HG02759 (cell line): ENCODE measurements around the gene ZCCHC17.

Source experiments
- ATAC-seq: cut with Tn5 transposase; IDR thresholded peaks from one replicate; pipeline ENCODE4 v1.9.1; 2021; ENCODE audit warnings: mild to moderate bottlenecking, moderate library complexity; ENCODE audit not compliant: unreplicated experiment

Gene ZCCHC17

DNA sequence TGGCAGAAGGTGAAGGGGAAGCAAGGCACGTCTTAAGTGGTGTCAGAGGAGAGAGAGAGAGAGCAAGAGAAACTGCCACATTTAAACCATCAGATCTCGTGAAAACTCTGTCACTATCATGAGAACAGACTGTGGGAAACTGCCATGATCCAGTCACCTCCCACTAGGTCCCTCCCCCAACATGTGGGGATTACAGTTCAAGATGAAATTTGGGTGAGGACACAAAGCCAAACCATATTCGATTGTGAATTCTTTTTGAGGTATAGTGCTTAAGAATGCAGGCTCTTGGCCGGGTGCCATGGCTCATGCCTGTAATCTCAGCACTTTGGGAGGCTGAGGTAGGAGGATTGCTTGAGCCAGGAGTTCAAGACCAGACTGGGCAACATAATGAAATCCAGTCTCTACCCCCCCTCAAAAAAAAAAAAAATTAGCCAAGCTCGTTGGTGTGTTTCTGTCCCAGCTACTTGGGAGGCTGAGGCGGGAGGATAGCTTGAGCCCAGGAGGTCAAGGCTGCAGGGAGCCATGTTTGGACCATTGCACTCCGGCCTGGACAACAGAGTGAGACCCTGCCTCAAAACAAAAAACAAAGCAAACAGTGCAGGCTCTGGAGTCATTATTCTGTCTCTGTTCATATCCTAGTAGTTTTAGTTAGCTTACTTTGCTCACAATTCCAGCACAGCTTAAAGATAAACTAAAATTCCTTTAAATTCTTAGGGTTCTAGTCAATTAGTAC lies 6.0 kb downstream of the ZCCHC17 start:
- ATAC-seq = no peak

DNA sequence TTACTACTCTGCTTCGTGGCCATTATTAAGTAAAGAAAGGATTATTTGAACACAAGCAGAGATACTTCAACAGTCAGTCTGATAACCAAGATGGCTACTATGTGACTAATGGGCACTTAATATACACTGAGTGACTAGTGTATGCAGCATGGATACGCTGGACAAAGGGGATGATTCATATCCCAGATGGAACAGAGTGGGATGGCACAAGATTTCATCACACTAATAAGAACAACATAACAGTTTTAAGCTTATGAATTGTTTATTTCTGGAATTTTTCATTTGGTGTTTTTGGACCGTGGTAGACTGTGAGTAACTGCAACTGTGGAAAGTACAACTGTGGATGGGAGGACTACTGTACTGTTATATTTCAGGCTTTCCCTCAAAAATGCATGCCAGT lies 9.4 kb downstream of the ZCCHC17 start:
- ATAC-seq = no peak

DNA sequence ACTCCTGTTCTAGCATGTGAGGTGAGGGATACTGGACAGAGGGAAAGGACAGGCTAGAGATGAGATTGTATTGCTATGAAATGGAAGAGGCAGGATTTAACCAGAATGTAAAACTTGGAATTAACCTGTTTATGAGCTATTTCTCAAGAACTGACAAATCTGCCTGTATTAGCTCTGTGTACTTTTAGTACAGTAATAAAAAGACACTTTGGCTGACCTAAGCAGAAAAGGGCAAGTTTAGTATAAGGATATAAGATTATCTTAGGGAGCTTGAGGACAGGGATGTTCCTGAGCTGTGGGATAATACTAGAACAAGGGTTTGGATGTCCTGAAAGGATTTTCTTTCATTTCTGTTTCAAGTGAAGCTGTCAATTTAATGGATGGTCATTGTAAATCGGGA lies 11.2 kb downstream of the ZCCHC17 start:
- ATAC-seq = no peak

DNA sequence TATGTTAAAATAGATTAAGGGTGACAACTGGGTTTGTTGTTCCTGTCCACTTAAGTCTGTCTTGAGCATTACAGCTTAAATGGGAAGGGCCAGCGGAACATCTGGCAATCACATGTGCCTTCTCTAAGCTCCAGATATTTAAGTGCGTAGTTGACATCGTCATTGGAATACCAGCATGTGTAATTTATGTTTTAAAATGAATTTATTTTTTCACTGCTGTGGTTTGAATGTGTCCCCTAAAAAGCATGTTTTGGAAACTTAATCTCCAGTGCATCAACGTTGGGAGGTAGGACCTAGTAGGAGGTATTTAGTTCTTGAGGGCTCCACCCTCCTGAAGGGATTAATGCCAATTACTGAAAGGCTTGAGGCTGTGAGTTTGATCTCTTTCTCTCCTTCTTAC lies 13.4 kb downstream of the ZCCHC17 start:
- no peak for ATAC-seq

DNA sequence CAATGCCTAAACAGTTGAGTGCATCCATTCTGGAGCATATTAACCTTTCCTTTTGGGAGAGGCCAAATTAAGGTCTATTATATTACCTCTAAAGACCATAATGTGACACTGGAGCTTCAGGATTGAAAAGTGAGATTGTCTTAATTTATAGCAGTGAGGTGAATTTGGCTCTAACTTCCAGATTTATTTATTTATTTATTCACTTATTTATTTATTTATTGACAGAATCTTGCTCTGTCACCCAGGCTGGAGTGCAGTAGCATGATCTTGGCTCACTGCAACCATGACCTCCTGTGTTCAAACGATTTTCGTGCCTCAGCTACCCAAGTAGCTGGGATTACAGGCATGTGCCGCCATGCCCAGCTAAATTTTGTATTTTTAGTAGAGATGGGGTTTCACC lies 19.1 kb downstream of the ZCCHC17 start:
- no peak for ATAC-seq

DNA sequence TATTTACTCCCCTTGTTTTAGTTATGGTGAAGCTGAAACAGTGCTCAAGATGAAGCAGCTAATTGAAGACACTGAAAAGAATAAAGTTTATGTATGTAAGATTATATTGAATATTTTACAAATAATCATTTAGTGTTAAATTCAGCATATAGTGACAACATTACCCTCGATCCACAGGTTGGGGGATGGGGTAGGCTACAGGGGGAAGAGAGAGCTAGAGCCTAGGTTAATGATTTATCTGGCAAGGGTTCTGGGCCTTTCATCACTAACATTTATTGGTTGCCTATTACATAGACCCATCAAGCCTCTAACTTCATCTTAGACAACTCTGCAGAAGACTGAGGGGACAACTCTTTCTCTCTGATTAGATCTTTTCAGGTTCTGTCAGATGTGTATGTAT lies 21.3 kb downstream of the ZCCHC17 start:
- no peak for ATAC-seq

DNA sequence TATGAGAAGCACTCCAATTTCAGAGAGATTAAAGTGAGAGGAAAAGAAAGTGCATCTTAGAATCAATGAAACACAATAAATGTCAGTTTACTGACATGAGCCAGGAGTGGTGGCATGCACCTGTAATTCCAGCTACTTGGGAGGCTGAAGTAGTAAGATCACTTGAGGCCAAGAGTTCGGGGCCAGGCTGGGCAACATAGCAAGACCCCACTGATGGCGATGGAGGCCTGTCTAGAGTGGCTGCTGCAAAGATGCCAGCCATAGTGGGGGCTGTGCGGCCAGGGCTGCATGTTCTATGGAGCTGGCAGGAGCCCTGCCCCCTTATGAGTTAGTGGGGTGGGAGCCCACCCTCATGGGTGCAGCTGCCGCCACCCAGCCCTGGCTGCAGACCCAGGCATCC lies 27.3 kb downstream of the ZCCHC17 start:
- ATAC-seq = no peak

DNA sequence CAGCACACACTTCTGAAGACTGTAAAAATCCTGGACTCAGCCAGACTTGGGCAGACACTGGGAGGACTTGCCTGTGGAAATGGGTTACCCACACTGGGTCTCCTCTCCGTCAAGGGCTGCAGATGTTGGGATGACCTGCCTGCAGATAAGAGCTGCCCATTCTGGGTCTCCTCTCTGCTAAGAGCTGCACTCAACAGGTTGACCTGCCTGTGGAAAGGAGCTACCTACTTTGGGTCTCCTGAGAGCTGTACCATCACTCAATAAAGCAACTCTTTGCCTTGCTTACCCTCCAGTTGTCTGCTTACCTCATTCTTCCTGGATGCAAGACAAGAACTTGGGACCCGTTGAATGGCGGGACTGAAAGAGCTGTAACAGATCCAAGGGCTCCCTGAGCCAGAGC lies 28.2 kb downstream of the ZCCHC17 start:
- ATAC-seq = no peak

DNA sequence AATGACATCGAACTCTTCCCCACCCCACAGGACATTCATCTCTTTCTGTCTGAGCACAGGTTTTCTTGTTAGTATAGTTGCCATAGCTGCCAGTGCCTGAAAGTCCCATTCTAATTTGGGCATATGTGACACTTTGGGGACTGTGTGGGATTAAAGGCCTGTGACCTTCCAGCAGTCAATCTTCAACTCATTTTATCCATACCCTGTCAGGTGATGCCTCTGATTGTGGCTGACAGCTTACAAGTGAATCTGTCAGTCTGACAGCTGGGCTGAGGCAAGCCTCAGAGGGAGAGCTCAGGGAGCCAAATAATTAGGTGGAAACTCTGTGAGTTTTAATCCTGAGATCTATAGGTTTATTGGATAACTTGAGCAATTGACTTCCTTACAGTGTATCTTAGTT lies 29.6 kb downstream of the ZCCHC17 start:
- no peak for ATAC-seq

DNA sequence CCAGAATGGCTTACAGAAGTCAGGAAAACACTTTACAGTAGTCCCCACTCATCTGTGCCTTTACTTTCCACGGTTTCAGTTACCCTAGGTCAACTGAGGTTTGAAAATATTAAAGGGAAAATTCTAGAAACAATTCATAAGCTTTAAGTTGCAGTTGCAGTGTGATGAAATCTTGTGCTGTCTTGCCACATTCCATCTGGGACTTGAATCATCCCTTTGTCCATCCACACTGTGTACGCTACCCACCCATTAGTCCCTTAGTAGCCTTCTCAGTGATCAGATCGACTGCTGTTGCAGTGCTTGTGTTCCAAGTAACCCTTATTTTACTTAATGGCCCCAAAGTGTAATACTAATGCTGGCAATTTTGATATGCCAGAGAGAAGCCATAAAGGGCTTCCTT lies 30.5 kb downstream of the ZCCHC17 start:
- ATAC-seq = no peak

DNA sequence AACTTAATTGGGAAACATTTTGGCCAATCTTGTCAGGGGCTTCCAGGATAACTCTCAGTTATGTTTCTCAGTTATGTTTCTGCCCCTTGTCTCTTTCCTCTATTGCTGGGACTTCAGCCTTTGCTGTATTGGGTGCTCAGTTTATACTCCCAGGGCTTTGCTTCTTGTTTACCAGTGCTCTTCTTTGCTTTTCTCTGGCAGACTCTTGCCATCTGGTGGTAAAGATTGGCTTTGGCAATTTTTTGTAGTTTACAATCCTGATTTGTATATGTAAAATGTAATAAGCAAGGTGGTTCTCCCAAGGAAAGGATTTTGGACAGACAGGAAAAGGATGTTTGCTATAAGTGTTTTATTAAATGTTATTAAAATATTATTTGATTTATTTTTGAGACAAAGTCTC lies 38.2 kb downstream of the ZCCHC17 start:
- ATAC-seq = no peak

DNA sequence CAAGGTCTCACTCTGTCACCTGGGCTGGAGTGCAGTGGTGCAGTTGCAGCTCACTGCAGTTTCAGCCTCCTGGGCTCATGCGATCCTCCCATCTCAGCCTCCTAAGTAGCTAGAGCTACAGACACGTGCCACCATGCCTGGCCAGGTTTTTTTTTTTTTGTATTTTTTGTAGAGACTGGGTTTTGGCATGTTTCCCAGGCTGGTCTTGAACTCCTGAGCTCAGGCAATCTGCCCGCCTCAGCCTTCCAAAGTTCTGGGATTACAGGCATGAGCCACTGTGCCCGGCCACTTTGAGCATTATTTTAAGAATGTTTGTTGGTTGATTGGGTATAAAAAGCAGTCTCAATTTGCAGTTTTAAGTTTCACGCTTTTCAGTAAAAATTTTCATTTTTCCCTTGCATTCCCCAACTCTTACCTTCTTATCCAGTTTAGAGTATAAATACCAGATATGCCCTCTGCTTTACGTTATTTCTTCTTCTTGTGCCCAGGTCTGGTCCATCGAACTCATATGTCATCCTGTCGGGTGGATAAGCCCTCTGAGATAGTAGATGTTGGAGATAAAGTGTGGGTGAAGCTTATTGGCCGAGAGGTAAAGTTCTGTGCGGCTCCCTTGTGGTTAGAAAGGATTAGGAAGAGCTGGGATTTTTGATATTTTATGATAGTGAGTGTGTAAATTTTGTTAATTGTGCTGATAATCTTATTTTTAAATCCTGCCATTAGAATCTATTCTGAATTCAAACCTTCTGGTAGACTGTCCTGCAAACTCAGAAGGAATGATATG lies 40.0 kb downstream of the ZCCHC17 start:
- no peak for ATAC-seq

DNA sequence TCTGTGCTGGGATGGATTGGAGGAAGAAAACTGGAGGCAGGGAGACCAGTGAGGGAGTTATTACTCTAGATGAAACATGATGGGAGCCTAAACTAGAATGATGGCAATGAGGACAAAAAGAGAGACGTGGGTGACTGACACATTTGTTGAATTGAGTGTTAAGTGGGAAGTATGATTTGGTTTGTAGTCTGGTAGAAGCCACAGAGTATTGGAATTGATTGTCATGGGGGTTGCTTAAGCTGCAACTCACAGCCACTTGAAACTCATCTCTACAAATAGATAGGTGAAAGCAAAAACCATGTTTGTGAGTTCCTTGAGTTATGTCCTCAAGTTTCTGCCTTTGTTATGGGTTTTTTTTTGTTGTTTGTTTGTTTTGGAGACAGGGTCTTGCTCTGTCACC lies 47.7 kb downstream of the ZCCHC17 start:
- ATAC-seq = no peak

DNA sequence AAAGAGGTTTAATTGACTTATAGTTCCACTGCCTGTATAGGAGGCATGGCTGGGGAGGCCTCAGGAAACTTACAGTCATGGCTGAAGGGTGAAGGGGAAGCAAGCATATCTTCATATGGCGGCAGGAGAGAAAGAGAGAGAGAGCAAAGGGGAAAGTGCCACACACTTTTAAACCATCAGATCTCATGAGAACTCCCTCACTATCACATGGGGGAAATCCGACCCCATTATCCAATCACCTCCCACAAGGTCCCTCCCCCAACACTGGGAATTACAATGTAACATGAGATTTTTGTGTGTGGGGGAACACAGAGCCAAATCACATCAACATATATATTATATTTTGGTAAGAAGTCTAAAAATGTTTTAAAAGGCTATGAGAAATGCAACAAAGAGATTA lies 48.8 kb downstream of the ZCCHC17 start:
- no peak for ATAC-seq

DNA sequence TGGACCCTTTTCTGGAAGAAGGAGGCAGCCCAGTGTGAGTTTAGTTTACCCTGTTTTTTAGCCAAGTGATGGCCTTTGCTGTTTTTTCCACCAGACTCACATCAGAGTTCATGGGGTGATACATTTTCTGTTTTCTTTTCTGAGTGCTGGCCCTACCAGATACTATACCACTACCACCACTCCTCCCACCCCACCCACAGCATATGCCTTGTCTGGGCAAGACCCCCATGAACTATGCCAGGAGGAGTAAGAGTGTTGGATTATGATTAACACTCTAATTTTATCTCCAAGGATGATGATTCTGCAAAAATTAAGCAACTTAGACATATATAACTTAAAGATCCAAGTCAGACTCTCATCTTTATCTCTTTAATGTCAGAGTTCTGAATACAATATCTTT lies 50.0 kb downstream of the ZCCHC17 start:
- no peak for ATAC-seq

DNA sequence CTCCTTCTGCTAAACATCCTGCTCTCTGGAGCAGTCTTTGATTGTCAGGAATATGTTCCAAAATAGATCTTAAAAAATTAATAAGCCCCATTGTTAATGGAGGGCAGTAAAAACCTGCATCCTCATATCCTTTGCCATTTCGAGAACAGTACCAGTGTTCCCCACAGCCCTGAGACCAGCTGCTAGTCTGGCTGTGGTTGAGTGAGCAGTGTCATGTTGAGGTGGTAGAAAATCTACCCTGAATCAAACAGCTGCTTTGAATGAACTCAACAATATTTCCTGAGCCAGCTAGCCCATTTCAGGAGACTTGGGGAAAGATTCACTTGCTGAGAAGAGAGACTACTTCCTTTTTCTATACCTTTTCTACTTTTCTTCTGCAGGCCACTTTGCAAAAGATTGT lies 51.6 kb downstream of the ZCCHC17 start:
- no peak for ATAC-seq

DNA sequence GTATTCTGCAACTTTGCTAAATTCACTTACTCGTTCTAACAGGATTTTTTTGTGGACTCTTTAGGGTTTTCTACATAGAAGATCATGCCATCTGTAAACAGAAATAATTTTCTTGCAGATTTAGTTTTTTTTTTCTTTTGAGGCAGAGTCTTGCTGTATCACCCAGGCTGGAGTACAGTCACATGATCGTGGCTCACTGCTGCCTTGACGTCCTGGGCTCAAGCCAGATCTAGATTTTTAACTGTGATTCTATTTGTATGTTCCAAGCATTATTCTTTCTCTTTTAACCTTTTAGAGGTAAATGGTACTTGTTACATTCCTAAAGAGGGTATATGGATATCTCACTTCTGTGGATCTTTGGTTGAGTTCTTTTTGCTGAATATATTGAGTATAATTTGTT lies 57.5 kb downstream of the ZCCHC17 start:
- no peak for ATAC-seq

DNA sequence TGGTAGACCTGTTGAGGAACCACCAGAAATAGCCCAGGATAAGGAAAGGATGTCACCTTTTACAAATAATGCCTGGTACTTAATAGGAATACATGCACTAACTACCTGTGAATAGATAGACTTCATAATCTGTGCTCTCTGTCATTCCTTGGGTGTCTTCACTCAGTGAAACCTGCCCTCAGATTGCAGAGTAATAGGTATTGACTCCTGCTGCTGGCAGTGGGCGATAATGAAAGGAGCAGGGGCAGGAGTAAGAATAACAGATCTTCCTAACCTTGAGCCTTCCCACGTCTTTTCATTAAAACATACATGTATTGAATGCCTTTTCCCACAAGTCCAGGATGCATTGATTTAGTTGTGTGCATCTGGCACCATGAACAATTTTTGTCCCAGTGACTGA lies 59.6 kb downstream of the ZCCHC17 start:
- ATAC-seq = no peak

DNA sequence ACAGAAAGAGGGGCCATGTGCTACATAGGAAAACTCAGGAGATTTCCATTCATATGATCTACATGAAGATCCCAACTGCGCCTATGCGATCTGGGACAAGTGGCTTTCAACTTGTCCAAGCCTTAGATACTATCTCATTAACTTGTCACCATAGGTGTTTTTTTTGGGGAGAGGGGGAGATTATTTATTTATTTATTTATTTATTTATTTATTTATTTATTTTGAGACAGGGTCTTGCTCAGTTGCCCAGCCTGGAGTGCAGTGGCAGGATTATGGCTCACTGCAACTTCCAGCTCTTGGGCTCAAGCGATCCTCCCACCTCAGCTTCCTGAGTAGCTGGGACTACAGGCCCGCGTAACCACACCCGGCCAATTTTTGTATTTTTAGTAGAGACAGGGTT lies 64.8 kb downstream of the ZCCHC17 start:
- ATAC-seq = no peak

DNA sequence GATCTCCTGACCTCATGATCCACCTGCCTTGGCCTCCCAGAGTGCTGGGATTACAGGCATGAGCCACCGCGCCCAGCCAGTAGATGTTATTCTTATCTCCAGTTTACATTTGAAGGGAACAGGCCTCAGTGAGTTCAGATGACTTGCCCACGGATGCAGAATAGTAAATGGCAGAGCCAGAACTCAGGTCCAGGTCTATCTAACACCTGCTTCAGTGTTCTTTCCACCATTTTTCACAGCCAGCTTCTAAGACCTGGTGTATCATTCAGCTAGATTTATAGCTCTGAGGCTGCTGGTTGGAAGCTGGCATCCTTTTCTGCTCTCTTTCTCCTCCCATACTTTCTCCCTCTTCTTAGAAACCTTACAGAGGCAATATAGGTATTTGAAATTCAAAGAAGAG lies 65.2 kb downstream of the ZCCHC17 start:
- ATAC-seq = no peak

DNA sequence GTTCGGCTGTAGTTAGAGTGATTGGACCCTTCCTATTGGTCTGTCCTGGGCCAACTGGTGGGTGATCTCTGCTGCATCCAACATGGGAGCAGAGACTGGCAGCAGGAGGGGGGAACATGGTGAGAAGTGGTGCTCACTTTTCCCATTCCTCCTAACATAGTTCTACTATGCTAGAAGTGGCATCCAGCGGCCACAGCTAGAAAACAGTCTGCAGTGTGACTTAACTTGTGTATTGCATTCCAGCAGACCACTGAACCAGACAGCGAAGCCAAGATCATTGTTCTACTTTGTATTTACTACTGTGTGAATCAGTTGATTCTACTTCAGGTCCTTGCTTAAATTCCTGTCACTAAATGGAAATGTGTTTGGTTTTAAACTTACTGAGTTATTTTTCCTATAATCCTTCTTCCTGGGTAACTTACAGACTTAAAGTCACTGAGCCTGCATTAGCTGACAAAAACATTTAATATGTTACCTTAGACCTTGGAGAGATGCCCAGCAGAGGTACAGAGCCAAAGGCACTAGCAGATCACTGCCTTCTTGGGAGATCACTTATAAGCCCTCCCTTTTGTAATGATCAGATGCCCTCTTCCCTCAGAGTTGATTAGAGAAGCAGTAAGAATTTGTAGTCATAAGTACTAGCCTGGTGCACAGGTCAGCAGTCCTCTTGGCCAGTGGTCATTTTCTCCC lies 67.9 kb downstream of the ZCCHC17 start:
- no peak for ATAC-seq

DNA sequence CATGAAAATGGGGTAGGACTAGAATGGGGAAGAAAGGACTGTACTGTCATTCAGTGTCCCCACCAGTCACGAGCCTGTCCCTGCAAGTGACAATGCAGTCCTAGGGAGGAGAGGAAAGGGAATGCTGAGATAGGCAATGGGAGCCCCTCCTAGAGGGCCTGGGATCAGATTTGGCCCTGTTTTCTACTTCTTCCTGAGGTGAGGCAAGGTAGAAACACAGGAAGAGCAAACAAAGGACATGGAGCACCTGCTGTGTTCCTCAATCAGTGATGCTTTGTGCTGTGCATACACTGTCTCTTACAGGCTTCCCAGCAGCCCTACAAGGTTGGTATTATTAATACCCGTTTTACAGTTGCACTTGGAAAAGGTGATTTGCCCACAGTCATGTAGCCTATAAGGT lies 70.0 kb downstream of the ZCCHC17 start:
- ATAC-seq = no peak
